Measurements from ENCODE around the gene TXNL1. TPM values are rescaled to one million over a fixed set of nuclear protein-coding genes. Genes with fewer than 3 reads are reported as not detected.

Gene TXNL1
- total RNA-seq, 1 experiment from 2014 or later = 75.8 TPM

- Histone ChIP-seq H3K36me3 (ENCODE audit: low read depth, low read length) (peaks cover 17% of the 10 kb centered on the region; the same call in 1 of the 2 replicates), H4K20me1 (ENCODE audit: low read length) (peaks cover 50% of the 10 kb centered on the region), H3K9me2 (replicated peaks; ENCODE audit: low read length) (no peaks in the 10 kb centered on the region), H3K79me2 (ENCODE audit: low read length) (peaks cover 62% of the 10 kb centered on the region), H3K4me1 (ENCODE audit: insufficient read depth, low read length) (peaks cover 38% of the 10 kb centered on the region), H2AFZ (ENCODE audit: low read length) (no peak overlapping the region), H3K9me3 (ENCODE audit: low read length) (no peaks in the 10 kb centered on the region), H3K4me3 (ENCODE audit: low read length) (peak overlapping the region; percentile 97), H3K4me2 (ENCODE audit: low read length) (peak overlapping the region; percentile 91), H3K27me3 (ENCODE audit: low read length) (no peaks in the 10 kb centered on the region), H3K9ac (ENCODE audit: low read length) (peak overlapping the region; percentile 100), H3K27ac (ENCODE audit: low read length) (no peak overlapping the region), H3F3A (ENCODE audit: low read length, unreplicated experiment) (no peaks in the 10 kb centered on the region)
- CTCF ChIA-PET = no interaction called here
- POLR2A ChIA-PET (ENCODE audit: unreplicated experiment) = no interaction called here
- intact Hi-C loops (cut with micrococcal nuclease) = no loop called here
- no peak for ATAC-seq
- DNase-seq = peak; percentile 15
- TSS peak; percentile 45 for BruUV-seq (replicated peaks)
- TF ChIP-seq EZH2phosphoT487 (IDR thresholded peaks at IDR 0.05; ENCODE audit: borderline replicate concordance, low read length) (no peak), EZH2 (IDR thresholded peaks at IDR 0.05; ENCODE audit: low read length, unreplicated experiment) (no peak)
- TF ChIP-seq, protein P1, sequence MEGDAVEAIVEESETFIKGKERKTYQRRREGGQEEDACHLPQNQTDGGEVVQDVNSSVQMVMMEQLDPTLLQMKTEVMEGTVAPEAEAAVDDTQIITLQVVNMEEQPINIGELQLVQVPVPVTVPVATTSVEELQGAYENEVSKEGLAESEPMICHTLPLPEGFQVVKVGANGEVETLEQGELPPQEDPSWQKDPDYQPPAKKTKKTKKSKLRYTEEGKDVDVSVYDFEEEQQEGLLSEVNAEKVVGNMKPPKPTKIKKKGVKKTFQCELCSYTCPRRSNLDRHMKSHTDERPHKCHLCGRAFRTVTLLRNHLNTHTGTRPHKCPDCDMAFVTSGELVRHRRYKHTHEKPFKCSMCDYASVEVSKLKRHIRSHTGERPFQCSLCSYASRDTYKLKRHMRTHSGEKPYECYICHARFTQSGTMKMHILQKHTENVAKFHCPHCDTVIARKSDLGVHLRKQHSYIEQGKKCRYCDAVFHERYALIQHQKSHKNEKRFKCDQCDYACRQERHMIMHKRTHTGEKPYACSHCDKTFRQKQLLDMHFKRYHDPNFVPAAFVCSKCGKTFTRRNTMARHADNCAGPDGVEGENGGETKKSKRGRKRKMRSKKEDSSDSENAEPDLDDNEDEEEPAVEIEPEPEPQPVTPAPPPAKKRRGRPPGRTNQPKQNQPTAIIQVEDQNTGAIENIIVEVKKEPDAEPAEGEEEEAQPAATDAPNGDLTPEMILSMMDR (conservative IDR thresholded peaks at IDR 0.05; ENCODE audit: low read depth, low read length) = no peak
Measured at GRCh38 chr18:56637176-56637575, 1.2 kb downstream of the TXNL1 start.

DNA sequence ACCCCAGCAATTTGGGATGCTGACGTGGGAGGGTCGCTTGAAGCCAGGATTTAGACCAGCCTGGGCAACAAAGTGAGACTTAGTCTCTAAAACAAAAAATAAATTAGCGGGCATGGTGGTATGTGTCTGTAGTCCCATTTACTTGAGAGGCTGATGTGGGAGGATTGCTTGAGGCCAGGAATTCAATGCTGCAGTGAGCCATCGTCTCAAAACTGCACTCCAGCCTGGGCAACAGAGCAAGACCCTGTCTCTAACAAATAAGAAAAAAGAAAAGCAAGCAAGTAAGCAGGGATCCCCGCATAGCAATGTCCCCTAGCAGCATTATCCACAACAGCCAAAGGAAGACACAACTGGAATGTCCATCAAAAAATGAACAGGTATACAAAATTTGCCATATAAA is 3.4 kb downstream of the TXNL1 start:
- ATAC-seq = no peak
- H3K27me3 ChIP-seq (ENCODE audit: low read length) = no peaks in the 10 kb centered on the region
- H3K9ac ChIP-seq (ENCODE audit: low read length) = no peak overlapping the region
- H3K4me3 ChIP-seq (ENCODE audit: low read length) = peak overlapping the region; percentile 97; the same call in 1 of the 2 replicates
- no peak for TF ChIP-seq EZH2 (IDR thresholded peaks at IDR 0.05; ENCODE audit: low read length, unreplicated experiment)
- TF ChIP-seq, protein P1 (conservative IDR thresholded peaks at IDR 0.05; ENCODE audit: low read depth, low read length) = no peak
- no peak for TF ChIP-seq EZH2phosphoT487 (IDR thresholded peaks at IDR 0.05; ENCODE audit: borderline replicate concordance, low read length)
- intact Hi-C loops (cut with micrococcal nuclease) = no loop called here
- H3K36me3 ChIP-seq (ENCODE audit: low read depth, low read length) = peaks cover 28% of the 10 kb centered on the region; the same call in 1 of the 2 replicates
- H3K4me1 ChIP-seq (ENCODE audit: insufficient read depth, low read length) = peaks cover 28% of the 10 kb centered on the region
- CTCF ChIA-PET = no interaction called here
- no peaks in the 10 kb centered on the region for H3K9me3 ChIP-seq (ENCODE audit: low read length)
- no peaks in the 10 kb centered on the region for H3F3A ChIP-seq (ENCODE audit: low read length, unreplicated experiment)
- DNase-seq = no peak
- H3K79me2 ChIP-seq (ENCODE audit: low read length) = peaks cover 84% of the 10 kb centered on the region
- H3K27ac ChIP-seq (ENCODE audit: low read length) = no peak overlapping the region
- H3K9me2 ChIP-seq (replicated peaks; ENCODE audit: low read length) = no peaks in the 10 kb centered on the region
- BruUV-seq (replicated peaks) = no TSS peak
- POLR2A ChIA-PET (ENCODE audit: unreplicated experiment) = no interaction called here
- peak overlapping the region; percentile 91 for H3K4me2 ChIP-seq (ENCODE audit: low read length)
- peaks cover 72% of the 10 kb centered on the region for H4K20me1 ChIP-seq (ENCODE audit: low read length)
- no peak overlapping the region for H2AFZ ChIP-seq (ENCODE audit: low read length)

DNA sequence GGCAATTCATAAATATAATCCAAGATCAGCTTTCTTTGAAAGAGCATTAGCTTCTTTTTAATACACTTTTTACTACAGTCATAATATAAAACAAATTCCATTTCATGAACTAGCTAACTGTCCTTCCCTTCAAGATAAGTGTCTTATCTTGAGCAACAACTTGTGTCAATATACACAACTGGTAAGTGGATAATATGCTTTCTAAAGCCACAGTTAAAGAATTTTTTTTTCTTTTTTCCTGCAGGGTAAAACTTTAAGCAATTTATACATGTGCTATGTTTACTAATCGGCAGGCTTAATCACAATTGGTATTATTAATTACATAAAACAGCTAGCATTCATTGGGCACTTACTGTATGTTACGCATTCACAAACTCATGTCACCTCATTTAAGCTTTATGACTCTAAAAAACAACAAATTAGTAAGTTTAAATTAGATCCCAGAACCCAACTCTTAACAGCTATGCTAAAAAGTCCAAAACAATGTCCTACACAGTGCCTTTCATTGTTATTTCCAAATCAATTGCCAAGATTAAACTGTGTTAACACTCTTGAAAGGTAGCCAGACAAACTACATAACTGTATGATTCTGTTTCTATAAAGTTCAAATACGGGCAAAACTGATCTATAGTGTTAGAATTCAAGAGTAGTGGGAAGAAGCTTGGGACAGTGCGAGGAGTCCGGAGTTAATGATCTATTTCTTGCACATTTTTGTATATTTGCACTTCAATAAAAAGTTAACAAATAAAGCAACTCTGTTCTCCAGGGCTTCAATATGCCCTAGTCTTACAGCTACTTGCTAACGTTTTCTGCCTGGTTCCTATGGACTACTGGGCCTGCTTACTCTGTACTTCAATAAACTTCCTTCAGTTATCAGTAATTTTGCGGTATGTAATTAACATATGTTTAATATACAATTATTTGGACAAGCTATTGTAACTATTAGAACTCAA is 6.0 kb downstream of the TXNL1 start:
- no peak for DNase-seq
- intact Hi-C loops (cut with micrococcal nuclease) = no loop called here
- POLR2A ChIA-PET (ENCODE audit: unreplicated experiment) = interaction anchor here (0.6 kb wide), 1 partner anchor 17 kb away, joined by 5 read pairs; no protein-coding TSS in a partner anchor
- ATAC-seq = no peak
- no peak overlapping the region for H2AFZ ChIP-seq (ENCODE audit: low read length)
- CTCF ChIA-PET = no interaction called here
- H4K20me1 ChIP-seq (ENCODE audit: low read length) = peaks cover 93% of the 10 kb centered on the region
- H3K4me2 ChIP-seq (ENCODE audit: low read length) = no peak overlapping the region
- H3K79me2 ChIP-seq (ENCODE audit: low read length) = peaks cover 100% of the 10 kb centered on the region
- BruUV-seq (replicated peaks) = no TSS peak
- no peak overlapping the region for H3K4me3 ChIP-seq (ENCODE audit: low read length)
- no peaks in the 10 kb centered on the region for H3F3A ChIP-seq (ENCODE audit: low read length, unreplicated experiment)
- H3K27ac ChIP-seq (ENCODE audit: low read length) = no peak overlapping the region
- no peaks in the 10 kb centered on the region for H3K27me3 ChIP-seq (ENCODE audit: low read length)
- TF ChIP-seq, protein P1 (conservative IDR thresholded peaks at IDR 0.05; ENCODE audit: low read depth, low read length) = no peak
- TF ChIP-seq EZH2phosphoT487 (IDR thresholded peaks at IDR 0.05; ENCODE audit: borderline replicate concordance, low read length) (no peak), EZH2 (IDR thresholded peaks at IDR 0.05; ENCODE audit: low read length, unreplicated experiment) (no peak)
- H3K9me2 ChIP-seq (replicated peaks; ENCODE audit: low read length) = no peaks in the 10 kb centered on the region
- no peaks in the 10 kb centered on the region for H3K9me3 ChIP-seq (ENCODE audit: low read length)
- peaks cover 21% of the 10 kb centered on the region for H3K4me1 ChIP-seq (ENCODE audit: insufficient read depth, low read length)
- H3K9ac ChIP-seq (ENCODE audit: low read length) = no peak overlapping the region
- peaks cover 31% of the 10 kb centered on the region for H3K36me3 ChIP-seq (ENCODE audit: low read depth, low read length)
